Stomach smooth muscle (tissue), 2 donors: Measurements from ENCODE around the gene TUBA4A.
A peak's percentile ranks its signal among the peaks of the same experiment; 100 is the strongest.

Source experiments
- H3K27ac ChIP-seq: one replicate; pipeline ENCODE4 v1.7.0; 2013; ENCODE audit warnings: mild to moderate bottlenecking, low read length, inconsistent platforms
- H3K27me3 ChIP-seq, 2 donors: one replicate each; pipeline ENCODE4 v1.7.0; 2013; ENCODE audit warnings: low read length in 2 of 2; ENCODE audit not compliant: insufficient read depth in 2 of 2, control insufficient read depth in 1 of 2
- H3K36me3 ChIP-seq, 2 donors: one replicate each; pipeline ENCODE4 v1.7.0; 2013; ENCODE audit warnings: low read length in 2 of 2; ENCODE audit not compliant: control insufficient read depth in 2 of 2, insufficient read depth in 2 of 2
- H3K4me1 ChIP-seq: one replicate; pipeline ENCODE4 v1.7.0; 2013; ENCODE audit warnings: low read length; ENCODE audit not compliant: control insufficient read depth, insufficient read depth
- H3K4me3 ChIP-seq, 2 donors: one replicate each; pipeline ENCODE4 v1.7.0; 2013; ENCODE audit warnings: low read length in 2 of 2
- H3K9ac ChIP-seq, 2 donors: one replicate each; pipeline ENCODE4 v1.7.0; 2013; ENCODE audit warnings: low read length in 2 of 2, mild to moderate bottlenecking in 1 of 2
- H3K9me3 ChIP-seq, 2 donors: one replicate each; pipeline ENCODE4 v1.7.0; 2013; ENCODE audit warnings: low read length in 2 of 2; ENCODE audit not compliant: control insufficient read depth in 2 of 2
- donor health status: healthy.
- donor health status: Pancreatic carcinoma.

TUBA4A gene

GRCh38 chr2:219253753-219254589 lies at the start of gene TUBA4A:
Gene TUBA4A (minus strand): TSS chr2:219253918. CDS start chr2:219253858, 60 bp downstream.
- peak within 1 kb of the TSS; percentile 90 for H3K27ac ChIP-seq
- peaks cover 6 to 9% of the 10 kb centered on the region in 2 donors for H3K36me3 ChIP-seq
- H3K4me1 ChIP-seq = peaks cover 51% of the 10 kb centered on the region
- no peaks in the 10 kb centered on the region for H3K9me3 ChIP-seq
- H3K4me3 ChIP-seq = peak within 1 kb of the TSS; percentile 90 to 96
- H3K27me3 ChIP-seq = no peaks in the 10 kb centered on the region
- H3K9ac ChIP-seq = peak within 1 kb of the TSS; percentile 73 to 86

- Histone ChIP-seq H3K27ac (no peak overlapping the region), H3K27me3 (peaks cover 7 to 27% of the 10 kb centered on the region in 2 donors), H3K4me1 (peaks cover 6% of the 10 kb centered on the region), H3K9me3 (no peaks in the 10 kb centered on the region), H3K36me3 (no peaks in the 10 kb centered on the region), H3K4me3 (no peak overlapping the region), H3K9ac (no peak overlapping the region)
These were observed 48.8 kb upstream of the TUBA4A start for GRCh38 chr2:219302412-219302968.

- Histone ChIP-seq H3K4me1 (peaks cover 8% of the 10 kb centered on the region), H3K27ac (no peak overlapping the region), H3K27me3 (peaks cover 7 to 17% of the 10 kb centered on the region in 2 donors), H3K9me3 (no peaks in the 10 kb centered on the region), H3K9ac (no peak overlapping the region), H3K4me3 (no peak overlapping the region), H3K36me3 (no peaks in the 10 kb centered on the region)
These were observed 46.3 kb upstream of the TUBA4A start for GRCh38 chr2:219300022-219300421.

GRCh38 chr2:219299372-219299760 lies 45.6 kb upstream of the TUBA4A start:
- H3K9me3 ChIP-seq = no peaks in the 10 kb centered on the region
- no peak overlapping the region for H3K9ac ChIP-seq
- peaks cover 7 to 17% of the 10 kb centered on the region in 2 donors for H3K27me3 ChIP-seq
- H3K27ac ChIP-seq = no peak overlapping the region
- no peaks in the 10 kb centered on the region for H3K36me3 ChIP-seq
- H3K4me3 ChIP-seq = no peak overlapping the region
- peaks cover 14% of the 10 kb centered on the region for H3K4me1 ChIP-seq

- H3K9me3 ChIP-seq = no peaks in the 10 kb centered on the region
- no peaks in the 10 kb centered on the region for H3K36me3 ChIP-seq
- no peak overlapping the region for H3K27ac ChIP-seq
- H3K27me3 ChIP-seq = peaks cover 7 to 16% of the 10 kb centered on the region in 2 donors
- peak overlapping the region in 1 of 2 donors; percentile 21 for H3K9ac ChIP-seq
- H3K4me1 ChIP-seq = peaks cover 19% of the 10 kb centered on the region
- H3K4me3 ChIP-seq = no peak overlapping the region
These were observed 45.1 kb upstream of the TUBA4A start for GRCh38 chr2:219298759-219299371.

GRCh38 chr2:219297766-219298456 lies 44.2 kb upstream of the TUBA4A start:
- H3K27me3 ChIP-seq = peaks cover 5 to 12% of the 10 kb centered on the region in 2 donors
- H3K4me3 ChIP-seq = no peak overlapping the region
- no peaks in the 10 kb centered on the region for H3K36me3 ChIP-seq
- H3K9me3 ChIP-seq = no peaks in the 10 kb centered on the region
- H3K4me1 ChIP-seq = peaks cover 20% of the 10 kb centered on the region
- no peak overlapping the region for H3K9ac ChIP-seq
- H3K27ac ChIP-seq = no peak overlapping the region

GRCh38 chr2:219296631-219297391 lies 43.1 kb upstream of the TUBA4A start:
- Histone ChIP-seq H3K4me1 (peaks cover 20% of the 10 kb centered on the region), H3K9me3 (no peaks in the 10 kb centered on the region), H3K4me3 (no peak overlapping the region), H3K27me3 (peaks cover 5 to 9% of the 10 kb centered on the region in 2 donors), H3K9ac (no peak overlapping the region), H3K27ac (no peak overlapping the region), H3K36me3 (no peaks in the 10 kb centered on the region)

- Histone ChIP-seq H3K9ac (no peak overlapping the region), H3K9me3 (no peaks in the 10 kb centered on the region), H3K36me3 (no peaks in the 10 kb centered on the region), H3K27ac (no peak overlapping the region), H3K4me1 (peaks cover 20% of the 10 kb centered on the region), H3K4me3 (no peak overlapping the region), H3K27me3 (peaks cover 0 to 7% of the 10 kb centered on the region in 2 donors)
These were observed 42.4 kb upstream of the TUBA4A start for GRCh38 chr2:219296142-219296541.

GRCh38 chr2:219294356-219295351 lies 40.9 kb upstream of the TUBA4A start:
- H3K27ac ChIP-seq = peak overlapping the region; percentile 78
- H3K4me1 ChIP-seq = peaks cover 26% of the 10 kb centered on the region
- H3K27me3 ChIP-seq = peaks cover 0 to 1% of the 10 kb centered on the region in 2 donors
- H3K36me3 ChIP-seq = no peaks in the 10 kb centered on the region
- H3K9me3 ChIP-seq = no peaks in the 10 kb centered on the region
- peak overlapping the region; percentile 67 to 77 for H3K4me3 ChIP-seq
- H3K9ac ChIP-seq = peak overlapping the region; percentile 79 to 89
